Brain microvascular endothelial cell (primary cell): ENCODE results near the gene APMAP.

ENCODE experiments used
- DNase-seq: peaks from one replicate; pipeline ENCODE4 v3.0.0-alpha.2; 2020
- H3K27ac ChIP-seq: fragments of 250-450 bp; sonication (Bioruptor Pico); 2 replicates; pipeline ENCODE4 v1.5.1; 2020; ENCODE audit warnings: mild to moderate bottlenecking, moderate library complexity
- H3K27me3 ChIP-seq: fragments of 250-450 bp; sonication (Bioruptor Pico); replicated peaks from 2 replicates; pipeline ENCODE4 v1.5.1; 2020; ENCODE audit warnings: mild to moderate bottlenecking
- H3K36me3 ChIP-seq: fragments of 250-450 bp; sonication (Bioruptor Pico); replicated peaks from 2 replicates; pipeline ENCODE4 v1.5.1; 2020; ENCODE audit warnings: mild to moderate bottlenecking
- H3K4me3 ChIP-seq: 2 replicates; pipeline ENCODE4 v1.5.1; 2011; ENCODE audit warnings: low read depth, mild to moderate bottlenecking, control low read depth, low read length, moderate library complexity
- CTCF ChIP-seq: IDR thresholded peaks from 2 replicates; pipeline ENCODE4 v1.5.1; 2011; ENCODE audit warnings: low read depth, mild to moderate bottlenecking, moderate library complexity, low read length, control low read depth, inconsistent platforms; ENCODE audit errors: missing control alignments
- in situ Hi-C: cut with HindIII; loops from 2 replicates; pipeline ENCODE4 v1.10.0; 2017; ENCODE audit warnings: low sequenced_read_pairs, low pct_ligation_motif_present

APMAP gene

DNA sequence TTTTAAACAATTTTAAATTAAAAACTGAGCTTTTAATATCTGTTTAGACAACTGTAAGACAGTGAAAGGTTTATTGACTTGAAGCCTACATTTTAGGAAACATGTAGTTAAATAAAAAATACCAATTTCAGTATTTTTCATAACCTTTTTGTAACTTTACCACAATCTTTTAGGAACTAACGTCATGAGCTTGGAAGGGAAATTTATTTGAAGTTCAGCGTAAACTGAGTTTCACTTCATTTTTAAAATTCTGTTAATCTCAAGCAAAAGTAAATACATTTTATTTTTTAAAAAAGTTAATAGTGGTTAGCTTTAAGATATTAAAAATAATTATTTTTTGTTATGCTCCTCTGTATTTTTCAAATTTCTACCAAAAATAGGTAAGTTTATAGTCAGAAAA lies 38.0 kb downstream of the APMAP start:
- Histone ChIP-seq H3K27me3 (no peaks in the 10 kb centered on the region), H3K27ac (no peak overlapping the region), H3K36me3 (peaks cover 2% of the 10 kb centered on the region), H3K4me3 (no peak overlapping the region)
- no peak for TF ChIP-seq CTCF
- in situ Hi-C loops = no loop called here
- no peak for DNase-seq

GRCh38 chr20:24954151-24954550 lies 38.4 kb downstream of the APMAP start:
- in situ Hi-C loops = no loop called here
- Histone ChIP-seq H3K27ac (no peak overlapping the region), H3K27me3 (no peaks in the 10 kb centered on the region), H3K4me3 (no peak overlapping the region), H3K36me3 (no peaks in the 10 kb centered on the region)
- TF ChIP-seq CTCF = no peak
- DNase-seq = no peak

DNA sequence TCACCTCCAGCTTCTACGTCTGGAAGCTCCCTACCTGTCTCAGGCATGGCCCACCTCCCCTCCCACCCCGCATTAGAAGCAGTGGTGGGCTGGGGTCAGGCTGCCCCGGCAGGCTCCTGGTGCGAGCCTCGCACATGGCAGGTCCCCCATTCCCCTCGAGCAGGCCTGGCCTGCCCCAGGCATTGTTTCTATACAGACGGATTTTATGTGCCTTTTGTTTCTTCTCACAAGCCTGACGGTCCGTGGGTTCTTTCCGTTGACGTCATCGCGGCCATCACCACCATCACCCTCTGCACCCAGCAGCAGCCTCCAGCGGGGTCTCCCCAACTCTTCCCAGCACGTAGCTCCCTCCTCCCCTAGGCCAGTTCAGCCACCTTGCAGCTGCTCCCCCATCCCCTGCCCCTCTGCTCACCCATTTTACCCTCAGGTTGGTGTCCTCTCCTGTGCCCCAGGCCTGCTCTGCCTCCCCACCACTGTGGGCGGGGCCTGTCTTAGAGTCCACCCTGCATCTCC lies 38.9 kb downstream of the APMAP start:
- in situ Hi-C loops = no loop called here
- Histone ChIP-seq H3K4me3 (no peak overlapping the region), H3K36me3 (no peaks in the 10 kb centered on the region), H3K27me3 (no peaks in the 10 kb centered on the region), H3K27ac (no peak overlapping the region)
- no peak for TF ChIP-seq CTCF
- DNase-seq = no peak

- in situ Hi-C loops = no loop called here
- DNase-seq = no peak
- H3K27me3 ChIP-seq = no peaks in the 10 kb centered on the region
- no peak overlapping the region for H3K4me3 ChIP-seq
- no peak for TF ChIP-seq CTCF
- no peak overlapping the region for H3K27ac ChIP-seq
- no peaks in the 10 kb centered on the region for H3K36me3 ChIP-seq
These were observed 39.4 kb downstream of the APMAP start for GRCh38 chr20:24953209-24953575.

DNA sequence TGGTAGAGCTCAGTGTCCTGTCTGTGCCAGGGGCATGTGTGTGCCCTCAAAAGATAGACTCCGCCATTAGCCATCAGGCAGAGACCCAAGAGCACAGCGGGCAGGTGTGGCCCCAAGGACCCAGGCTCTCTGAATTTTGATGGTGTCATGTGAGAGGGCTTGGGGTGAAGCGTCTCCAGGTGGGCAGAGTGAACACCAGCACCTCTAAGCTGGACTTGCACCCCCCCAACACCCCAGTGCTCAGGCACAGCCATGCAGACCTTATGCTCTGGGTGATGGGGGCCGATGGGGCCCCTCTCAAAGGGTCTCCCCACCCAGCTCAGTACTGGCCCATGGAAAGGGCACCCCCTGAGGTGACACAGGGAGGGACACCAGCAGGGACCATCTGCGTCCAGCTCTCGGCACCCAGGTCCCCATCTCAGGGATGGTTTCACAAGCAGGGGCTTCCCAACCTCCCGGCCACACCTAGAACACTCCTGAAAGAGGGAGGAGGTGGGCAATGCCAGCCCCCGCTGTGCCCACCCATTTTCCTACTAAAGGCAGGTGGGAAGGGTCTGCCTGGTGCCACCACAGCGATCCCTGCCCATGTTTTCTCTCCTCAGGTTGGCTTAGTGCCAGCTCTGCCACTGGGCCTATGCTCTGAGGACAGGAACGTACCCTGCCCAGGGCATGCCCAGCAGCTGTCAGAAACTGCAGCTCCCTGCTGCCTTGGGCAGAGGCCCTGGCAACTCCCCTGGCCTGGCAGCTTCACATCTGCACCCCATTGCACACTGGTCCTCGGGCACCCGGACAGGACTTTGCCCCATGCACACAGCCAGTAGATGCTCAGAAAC lies 40.0 kb downstream of the APMAP start:
- TF ChIP-seq CTCF = no peak
- no peaks in the 10 kb centered on the region for H3K36me3 ChIP-seq
- no peak overlapping the region for H3K27ac ChIP-seq
- no peak for DNase-seq
- H3K27me3 ChIP-seq = no peaks in the 10 kb centered on the region
- in situ Hi-C loops = no loop called here
- H3K4me3 ChIP-seq = no peak overlapping the region
